Calu3 (cell line): Measurements from ENCODE around the gene ALG3. TPM values are rescaled to one million over a fixed set of nuclear protein-coding genes. Genes with fewer than 3 reads are reported as not detected.

Source experiments
- BruUV-seq: library from RNA; stranded (reverse); fragments of 400-500 nt; replicated peaks from 2 replicates; lab custom pipeline; 2021; lab: Mats Ljungman, UMichigan
- CTCF ChIA-PET: fragments of 300-600 bp; sonication (Branson Sonifier 250); formaldehyde crosslinking; loops from one replicate; lab custom pipeline; 2022; ENCODE audit warnings: antibody characterized with exemption; lab: Charles Lee
- DNase-seq: peaks from one replicate; pipeline ENCODE4 v3.0.0; 2022
- H3K27ac Mint-ChIP-seq: one replicate; pipeline ENCODE4 v1.8.0; 2022; ENCODE audit warnings: mixed read lengths; ENCODE audit not compliant: unreplicated experiment
- H3K27me3 Mint-ChIP-seq: one replicate; pipeline ENCODE4 v1.8.0; 2022; ENCODE audit warnings: mixed read lengths; ENCODE audit not compliant: unreplicated experiment
- H3K36me3 Mint-ChIP-seq: one replicate; pipeline ENCODE4 v1.8.0; 2022; ENCODE audit warnings: mild to moderate bottlenecking, moderate library complexity, mixed read lengths; ENCODE audit not compliant: insufficient read depth, unreplicated experiment
- H3K4me1 Mint-ChIP-seq: one replicate; pipeline ENCODE4 v1.8.0; 2022; ENCODE audit warnings: mild to moderate bottlenecking, low read depth, mixed read lengths; ENCODE audit not compliant: unreplicated experiment
- H3K4me3 Mint-ChIP-seq: one replicate; pipeline ENCODE4 v1.8.0; 2022; ENCODE audit warnings: mild to moderate bottlenecking, low read depth, moderate library complexity, mixed read lengths; ENCODE audit not compliant: unreplicated experiment
- H3K9me3 Mint-ChIP-seq: one replicate; pipeline ENCODE4 v1.8.0; 2022; ENCODE audit warnings: low read depth, mixed read lengths; ENCODE audit not compliant: unreplicated experiment
- CTCF ChIP-seq: fragments of 200-600 bp; IDR thresholded peaks from one replicate; pipeline ENCODE4 v1.8.0; 2022; ENCODE audit warnings: antibody characterized with exemption; ENCODE audit not compliant: unreplicated experiment
- intact Hi-C: fragments of 100-400 bp; cut with micrococcal nuclease; formaldehyde crosslinking; loops from one replicate; pipeline ENCODE4 v1.10.0; 2022; ENCODE audit not compliant: unreplicated experiment
- total RNA-seq: library from RNA; stranded (reverse); gene quantifications from 2 replicates; pipeline ENCODE4 v1.2.3, GENCODE V29; 2022

Gene ALG3
- total RNA-seq, 1 experiment from 2014 or later: 140 TPM

DNA sequence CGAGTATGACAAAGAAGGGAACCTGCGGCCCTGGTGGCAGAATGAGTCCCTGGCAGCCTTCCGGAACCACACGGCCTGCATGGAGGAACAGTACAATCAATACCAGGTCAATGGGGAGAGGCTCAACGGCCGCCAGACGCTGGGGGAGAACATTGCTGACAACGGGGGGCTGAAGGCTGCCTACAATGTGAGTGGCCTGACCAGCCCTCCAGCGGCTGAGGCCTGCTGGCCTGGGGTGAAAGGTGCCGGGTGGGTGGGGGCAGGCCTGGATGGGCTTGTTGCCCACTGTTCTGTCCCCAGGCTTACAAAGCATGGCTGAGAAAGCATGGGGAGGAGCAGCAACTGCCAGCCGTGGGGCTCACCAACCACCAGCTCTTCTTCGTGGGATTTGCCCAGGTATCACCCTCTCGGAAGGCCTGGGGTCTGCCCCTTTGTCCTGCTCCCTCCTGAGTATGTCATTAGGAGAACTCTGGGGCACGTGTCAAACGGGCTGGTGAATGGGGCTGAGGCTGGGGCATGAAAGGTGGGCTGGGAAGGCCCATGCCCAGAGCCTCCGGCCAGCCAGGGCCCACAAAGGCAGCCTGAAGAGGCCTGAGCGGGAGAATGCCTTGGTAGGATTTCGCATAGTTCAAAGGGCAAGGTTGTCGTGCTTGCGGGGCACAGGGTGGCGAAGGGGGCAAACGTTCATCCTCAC, 42.4 kb upstream of the ALG3 start:
- Mint-ChIP-seq H3K36me3 (no peaks in the 10 kb centered on the region), H3K4me3 (no peak overlapping the region), H3K27me3 (peaks cover 67% of the 10 kb centered on the region), H3K9me3 (no peaks in the 10 kb centered on the region), H3K27ac (no peak overlapping the region), H3K4me1 (no peaks in the 10 kb centered on the region)
- TF ChIP-seq CTCF: no peak
- BruUV-seq: no TSS peak
- CTCF ChIA-PET: interaction anchor here (0.6 kb wide), 1 partner anchor 61 kb away, joined by 3 read pairs; no protein-coding TSS in a partner anchor
- DNase-seq: no peak
- intact Hi-C loops: no loop called here

GRCh38 chr3:184290331-184290730, 41.6 kb upstream of the ALG3 start:
- intact Hi-C loops: no loop called here
- no peak for TF ChIP-seq CTCF
- CTCF ChIA-PET: no interaction called here
- no peak overlapping the region for H3K27ac Mint-ChIP-seq
- H3K4me1 Mint-ChIP-seq: no peaks in the 10 kb centered on the region
- peaks cover 72% of the 10 kb centered on the region for H3K27me3 Mint-ChIP-seq
- no peaks in the 10 kb centered on the region for H3K36me3 Mint-ChIP-seq
- no peak overlapping the region for H3K4me3 Mint-ChIP-seq
- no peak for DNase-seq
- no peaks in the 10 kb centered on the region for H3K9me3 Mint-ChIP-seq
- BruUV-seq: no TSS peak

DNA sequence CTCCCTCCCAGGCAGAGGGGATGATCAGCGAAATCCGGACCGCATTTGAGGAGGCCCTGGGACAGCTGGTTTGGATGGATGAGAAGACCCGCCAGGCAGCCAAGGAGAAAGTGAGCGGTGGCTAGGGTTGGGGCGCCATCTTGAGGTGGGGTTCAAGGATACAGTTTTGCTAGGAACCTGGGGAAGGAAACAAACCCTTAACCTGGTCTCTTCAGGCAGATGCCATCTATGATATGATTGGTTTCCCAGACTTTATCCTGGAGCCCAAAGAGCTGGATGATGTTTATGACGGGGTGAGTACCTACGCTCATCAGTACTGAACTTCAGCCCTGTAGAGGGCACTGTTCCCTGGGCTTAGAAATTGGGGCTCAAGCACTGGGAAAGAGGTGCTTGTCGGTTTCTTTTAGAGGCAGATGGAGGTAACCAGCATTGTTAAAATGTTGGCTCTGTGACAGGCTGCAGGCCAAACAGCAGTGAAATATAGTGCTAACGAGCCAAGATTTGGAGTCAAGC, 40.7 kb upstream of the ALG3 start:
- Mint-ChIP-seq H3K27ac (no peak overlapping the region), H3K36me3 (no peaks in the 10 kb centered on the region), H3K4me3 (no peak overlapping the region), H3K27me3 (peaks cover 72% of the 10 kb centered on the region), H3K4me1 (no peaks in the 10 kb centered on the region), H3K9me3 (no peaks in the 10 kb centered on the region)
- BruUV-seq: no TSS peak
- intact Hi-C loops: loop anchor here (1.0 to 5.0 kb wide), 5 partner anchors 39 to 395 kb away; no protein-coding TSS in a partner anchor
- TF ChIP-seq CTCF: peak; percentile 97
- DNase-seq: peak; percentile 90
- CTCF ChIA-PET: interaction anchor here (0.6 to 1.4 kb wide), 8 partner anchors 31 to 394 kb away, joined by 3 to 9 read pairs (median 3); partner anchors contain the start of genes ABCF3 and EEF1AKMT4

DNA sequence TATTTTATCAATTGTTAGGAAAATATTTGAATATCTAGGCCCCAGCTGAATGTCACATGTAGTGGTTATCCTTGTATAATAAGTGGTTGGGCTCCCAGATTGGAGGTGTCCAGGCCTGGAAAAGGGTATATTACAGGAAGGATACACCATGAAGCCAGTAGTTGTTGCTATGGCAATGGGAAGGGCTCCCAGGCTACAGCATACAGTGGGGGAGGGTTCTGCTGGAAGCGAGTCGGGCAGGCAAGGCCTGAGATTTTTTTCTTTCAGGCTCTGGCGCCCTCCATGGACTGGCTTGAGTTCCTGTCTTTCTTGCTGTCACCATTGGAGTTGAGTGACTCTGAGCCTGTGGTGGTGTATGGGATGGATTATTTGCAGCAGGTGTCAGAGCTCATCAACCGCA, 35.9 kb upstream of the ALG3 start:
- Mint-ChIP-seq H3K4me1 (no peaks in the 10 kb centered on the region), H3K4me3 (no peak overlapping the region), H3K27ac (no peak overlapping the region), H3K27me3 (peaks cover 79% of the 10 kb centered on the region), H3K9me3 (no peaks in the 10 kb centered on the region), H3K36me3 (no peaks in the 10 kb centered on the region)
- peak; percentile 76 for DNase-seq
- intact Hi-C loops: loop anchor here (5.0 kb wide), 1 partner anchor 242 kb away; no protein-coding TSS in a partner anchor
- CTCF ChIA-PET: interaction anchor here (1.0 to 1.4 kb wide), 2 partner anchors 57 to 389 kb away, joined by 3 to 6 read pairs; no protein-coding TSS in a partner anchor
- no TSS peak for BruUV-seq
- peak; percentile 36 for TF ChIP-seq CTCF
